Tibial nerve (tissue), 3 donors: ENCODE measurements around the gene EYS.

Experiments used
- POLR2A ChIP-seq, 2 donors: fragments of 450-650 bp; IDR thresholded peaks; one replicate each; pipeline ENCODE4 v1.6.1; 2017; ENCODE audit warnings: antibody characterized with exemption in 2 of 2, mild to moderate bottlenecking in 2 of 2, moderate library complexity in 2 of 2
- TF ChIP-seq, protein P1 (sequence below), 5 experiments: fragments of 200-600 bp in 3 of 5; fragments of 450-650 bp in 2 of 5; sonication (generic) in 3 of 5; IDR thresholded peaks; one replicate each; pipeline ENCODE4 v1.5.1; 2016 to 2019; ENCODE audit warnings: antibody characterized with exemption in 5 of 5, mild to moderate bottlenecking in 3 of 5, moderate library complexity in 2 of 5

DNA sequence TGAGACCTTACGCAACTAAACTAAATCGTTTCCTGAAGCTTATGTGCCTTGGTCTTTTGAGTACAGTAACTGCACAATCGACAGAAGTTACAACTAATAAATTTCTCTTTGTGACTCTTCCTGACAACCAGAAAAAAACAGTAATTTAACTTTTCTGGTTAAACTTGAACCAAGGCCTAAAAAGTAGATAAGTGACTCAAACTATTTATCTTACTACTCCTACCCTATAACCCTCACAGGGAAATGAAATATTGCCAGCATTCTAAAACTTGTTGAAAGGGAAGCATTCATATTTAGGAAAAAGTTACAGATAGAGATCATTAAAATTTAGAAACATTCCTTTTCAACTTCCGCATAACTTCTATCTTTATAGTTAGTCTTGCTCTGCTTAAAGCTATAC, 1034.4 kb downstream of the EYS start:
- TF ChIP-seq, protein P1, sequence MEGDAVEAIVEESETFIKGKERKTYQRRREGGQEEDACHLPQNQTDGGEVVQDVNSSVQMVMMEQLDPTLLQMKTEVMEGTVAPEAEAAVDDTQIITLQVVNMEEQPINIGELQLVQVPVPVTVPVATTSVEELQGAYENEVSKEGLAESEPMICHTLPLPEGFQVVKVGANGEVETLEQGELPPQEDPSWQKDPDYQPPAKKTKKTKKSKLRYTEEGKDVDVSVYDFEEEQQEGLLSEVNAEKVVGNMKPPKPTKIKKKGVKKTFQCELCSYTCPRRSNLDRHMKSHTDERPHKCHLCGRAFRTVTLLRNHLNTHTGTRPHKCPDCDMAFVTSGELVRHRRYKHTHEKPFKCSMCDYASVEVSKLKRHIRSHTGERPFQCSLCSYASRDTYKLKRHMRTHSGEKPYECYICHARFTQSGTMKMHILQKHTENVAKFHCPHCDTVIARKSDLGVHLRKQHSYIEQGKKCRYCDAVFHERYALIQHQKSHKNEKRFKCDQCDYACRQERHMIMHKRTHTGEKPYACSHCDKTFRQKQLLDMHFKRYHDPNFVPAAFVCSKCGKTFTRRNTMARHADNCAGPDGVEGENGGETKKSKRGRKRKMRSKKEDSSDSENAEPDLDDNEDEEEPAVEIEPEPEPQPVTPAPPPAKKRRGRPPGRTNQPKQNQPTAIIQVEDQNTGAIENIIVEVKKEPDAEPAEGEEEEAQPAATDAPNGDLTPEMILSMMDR (IDR thresholded peaks at IDR 0.05): no peak
- no peak for TF ChIP-seq POLR2A (IDR thresholded peaks at IDR 0.05)
